ENCODE measurements around the gene TTC3.

DNA sequence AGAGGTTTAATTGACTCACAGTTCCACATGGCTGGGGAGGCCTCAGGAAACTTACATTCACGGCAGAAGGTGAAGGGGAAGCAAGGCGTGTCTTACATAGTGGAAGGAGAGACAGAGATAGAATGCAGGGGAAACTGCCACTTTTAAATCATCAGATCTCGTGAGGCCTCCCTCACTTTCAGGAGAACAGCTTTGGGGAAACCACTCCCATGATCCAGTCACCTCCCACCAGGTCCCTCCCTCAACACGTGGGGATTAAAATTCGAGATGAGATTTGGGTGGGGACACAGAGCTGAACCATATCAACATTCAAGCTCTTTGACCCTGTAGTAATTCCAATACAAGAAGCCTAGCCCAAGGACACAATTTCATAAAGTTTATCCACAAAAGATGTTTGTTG lies 13.9 kb upstream of the TTC3 start:
- TF ChIP-seq, protein P1, sequence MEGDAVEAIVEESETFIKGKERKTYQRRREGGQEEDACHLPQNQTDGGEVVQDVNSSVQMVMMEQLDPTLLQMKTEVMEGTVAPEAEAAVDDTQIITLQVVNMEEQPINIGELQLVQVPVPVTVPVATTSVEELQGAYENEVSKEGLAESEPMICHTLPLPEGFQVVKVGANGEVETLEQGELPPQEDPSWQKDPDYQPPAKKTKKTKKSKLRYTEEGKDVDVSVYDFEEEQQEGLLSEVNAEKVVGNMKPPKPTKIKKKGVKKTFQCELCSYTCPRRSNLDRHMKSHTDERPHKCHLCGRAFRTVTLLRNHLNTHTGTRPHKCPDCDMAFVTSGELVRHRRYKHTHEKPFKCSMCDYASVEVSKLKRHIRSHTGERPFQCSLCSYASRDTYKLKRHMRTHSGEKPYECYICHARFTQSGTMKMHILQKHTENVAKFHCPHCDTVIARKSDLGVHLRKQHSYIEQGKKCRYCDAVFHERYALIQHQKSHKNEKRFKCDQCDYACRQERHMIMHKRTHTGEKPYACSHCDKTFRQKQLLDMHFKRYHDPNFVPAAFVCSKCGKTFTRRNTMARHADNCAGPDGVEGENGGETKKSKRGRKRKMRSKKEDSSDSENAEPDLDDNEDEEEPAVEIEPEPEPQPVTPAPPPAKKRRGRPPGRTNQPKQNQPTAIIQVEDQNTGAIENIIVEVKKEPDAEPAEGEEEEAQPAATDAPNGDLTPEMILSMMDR (tag by site-specific recombination; IDR thresholded peaks at IDR 0.05): no peak
- TF ChIP-seq, protein P2, sequence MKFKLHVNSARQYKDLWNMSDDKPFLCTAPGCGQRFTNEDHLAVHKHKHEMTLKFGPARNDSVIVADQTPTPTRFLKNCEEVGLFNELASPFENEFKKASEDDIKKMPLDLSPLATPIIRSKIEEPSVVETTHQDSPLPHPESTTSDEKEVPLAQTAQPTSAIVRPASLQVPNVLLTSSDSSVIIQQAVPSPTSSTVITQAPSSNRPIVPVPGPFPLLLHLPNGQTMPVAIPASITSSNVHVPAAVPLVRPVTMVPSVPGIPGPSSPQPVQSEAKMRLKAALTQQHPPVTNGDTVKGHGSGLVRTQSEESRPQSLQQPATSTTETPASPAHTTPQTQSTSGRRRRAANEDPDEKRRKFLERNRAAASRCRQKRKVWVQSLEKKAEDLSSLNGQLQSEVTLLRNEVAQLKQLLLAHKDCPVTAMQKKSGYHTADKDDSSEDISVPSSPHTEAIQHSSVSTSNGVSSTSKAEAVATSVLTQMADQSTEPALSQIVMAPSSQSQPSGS (tag by site-specific recombination; IDR thresholded peaks at IDR 0.05; ENCODE audit: low read depth): no peak
- no peak for TF ChIP-seq ZNF747 (tag by site-specific recombination; IDR thresholded peaks at IDR 0.05)
- no peak for TF ChIP-seq SP3 (tag by site-specific recombination; IDR thresholded peaks at IDR 0.05)
- TF ChIP-seq ZNF600 (tag by site-specific recombination; IDR thresholded peaks at IDR 0.05): no peak
- no peak for TF ChIP-seq YY1 (tag by site-specific recombination; IDR thresholded peaks at IDR 0.05)
- no peak for TF ChIP-seq SCRT2 (tag by site-specific recombination; IDR thresholded peaks at IDR 0.05)
- no peak for TF ChIP-seq KLF16 (tag by site-specific recombination; IDR thresholded peaks at IDR 0.05)
- no peak for TF ChIP-seq ZNF274 (IDR thresholded peaks at IDR 0.05; ENCODE audit: low read length)
- no peak for TF ChIP-seq ZNF274 (tag by site-specific recombination; IDR thresholded peaks at IDR 0.05; ENCODE audit: borderline replicate concordance)
- no peak for TF ChIP-seq MEIS1 (CRISPR knock-in tag; IDR thresholded peaks at IDR 0.05; ENCODE audit: borderline replicate concordance)
- TF ChIP-seq KLF1 (tag by site-specific recombination; IDR thresholded peaks at IDR 0.05): no peak
- TF ChIP-seq ZNF585B (tag by site-specific recombination; IDR thresholded peaks at IDR 0.05): no peak
- TF ChIP-seq, protein P3, sequence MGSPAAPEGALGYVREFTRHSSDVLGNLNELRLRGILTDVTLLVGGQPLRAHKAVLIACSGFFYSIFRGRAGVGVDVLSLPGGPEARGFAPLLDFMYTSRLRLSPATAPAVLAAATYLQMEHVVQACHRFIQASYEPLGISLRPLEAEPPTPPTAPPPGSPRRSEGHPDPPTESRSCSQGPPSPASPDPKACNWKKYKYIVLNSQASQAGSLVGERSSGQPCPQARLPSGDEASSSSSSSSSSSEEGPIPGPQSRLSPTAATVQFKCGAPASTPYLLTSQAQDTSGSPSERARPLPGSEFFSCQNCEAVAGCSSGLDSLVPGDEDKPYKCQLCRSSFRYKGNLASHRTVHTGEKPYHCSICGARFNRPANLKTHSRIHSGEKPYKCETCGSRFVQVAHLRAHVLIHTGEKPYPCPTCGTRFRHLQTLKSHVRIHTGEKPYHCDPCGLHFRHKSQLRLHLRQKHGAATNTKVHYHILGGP (tag by site-specific recombination; IDR thresholded peaks at IDR 0.05): no peak
- TF ChIP-seq ZNF2 (tag by site-specific recombination; IDR thresholded peaks at IDR 0.05): no peak
